Lung (tissue), 12 donors: ENCODE measurements around the gene FLVCR1. TPM values are rescaled to one million over a fixed set of nuclear protein-coding genes. Genes with fewer than 3 reads are reported as not detected.

Experiments used
- ATAC-seq: fragments of 200-7000 bp; cut with Tn5 transposase; one replicate; pipeline ENCODE4 v1.9.1; 2020; ENCODE audit warnings: moderate number of reproducible peaks; ENCODE audit not compliant: insufficient read depth, low FRiP score
- DNase-seq, 3 donors: peaks; one replicate each; pipeline ENCODE4 v3.0.0-alpha.2; 2013 to 2017
- H3K27ac ChIP-seq, 2 donors: one replicate each; pipeline ENCODE4 v1.5.1; 2013; ENCODE audit warnings: mild to moderate bottlenecking in 2 of 2, moderate library complexity in 2 of 2, control low read depth in 1 of 2, inconsistent platforms in 1 of 2, low read depth in 1 of 2, low read length in 1 of 2
- H3K27me3 ChIP-seq, 3 donors: one replicate each; pipeline ENCODE4 v1.5.1; 2013; ENCODE audit warnings: low read length in 2 of 3; ENCODE audit not compliant: control insufficient read depth in 3 of 3, insufficient read depth in 3 of 3
- H3K36me3 ChIP-seq, 4 donors: one replicate each; pipeline ENCODE4 v1.5.1; 2013; ENCODE audit warnings: low read length in 4 of 4, mild to moderate bottlenecking in 1 of 4, moderate library complexity in 1 of 4; ENCODE audit not compliant: control insufficient read depth in 4 of 4, insufficient read depth in 4 of 4
- H3K4me1 ChIP-seq, 5 donors: one replicate each; pipeline ENCODE4 v1.5.1; 2013; ENCODE audit warnings: low read length in 5 of 5, mild to moderate bottlenecking in 2 of 5, moderate library complexity in 1 of 5; ENCODE audit not compliant: control insufficient read depth in 5 of 5, insufficient read depth in 5 of 5
- H3K4me3 ChIP-seq: one replicate; pipeline ENCODE4 v1.5.1; 2013; ENCODE audit warnings: mild to moderate bottlenecking, control low read depth, moderate library complexity
- H3K9ac ChIP-seq, 2 donors: one replicate each; pipeline ENCODE4 v1.5.1; 2013; ENCODE audit warnings: low read length in 2 of 2, control low read depth in 1 of 2; ENCODE audit not compliant: insufficient read depth in 1 of 2
- H3K9me3 ChIP-seq, 4 donors: one replicate each; pipeline ENCODE4 v1.5.1; 2013; ENCODE audit warnings: low read length in 3 of 4, mild to moderate bottlenecking in 1 of 4, moderate library complexity in 1 of 4; ENCODE audit not compliant: control insufficient read depth in 4 of 4, insufficient read depth in 3 of 4
- CTCF ChIP-seq: IDR thresholded peaks from 2 replicates; pipeline ENCODE4 v1.5.1; 2012; ENCODE audit warnings: mild to moderate bottlenecking; ENCODE audit errors: control extremely low read depth, extremely low read depth
- WGBS, 2 donors: extraction: QIAGEN DNeasy Blood & Tissue Kit; methylation state at CpG; one replicate each; pipeline ENCODE4 v1.1.7; 2013; 5-methylcytosine and 5-hydroxymethylcytosine counted together
- polyA plus RNA-seq, 2 donors: library from polyadenylated mRNA; stranded (reverse); fragments of 200-250 nt; gene quantifications; one replicate each; pipeline ENCODE4 v1.2.1, GENCODE V29; 2013
- total RNA-seq, 2 donors: library from RNA; depleted of rRNA in 1 of 2; stranded (reverse); fragments of >200 nt in 1 of 2; gene quantifications; one replicate each; pipeline ENCODE4 v1.2.1, GENCODE V29; 2014 to 2021
- donor health status: control.
- donor health status: control.
- donor health status: Bipolar disorder and iron deficiency.
- donor health status: healthy.
- donor health status: DM: yes; HTN: yes; CAD: no.

FLVCR1 gene
- total and polyA plus RNA-seq, 4 donors = 4.5 to 17.4 (median 6.6) TPM

- ATAC-seq (no peak), DNase-seq (no peak)
- Histone ChIP-seq H3K27ac (no peak overlapping the region), H3K9ac (no peak overlapping the region), H3K9me3 (peaks cover 0 to 1% (median 0%) of the 10 kb centered on the region in 4 donors), H3K4me3 (no peak overlapping the region), H3K36me3 (no peaks in the 10 kb centered on the region), H3K4me1 (peaks cover 0 to 31% (median 8%) of the 10 kb centered on the region in 5 donors), H3K27me3 (no peaks in the 10 kb centered on the region)
- 70 to 75% methylated on average over 6 of the region's 6 CpGs for WGBS, 2 donors
- no peak for TF ChIP-seq CTCF
These were observed 62.8 kb downstream of the FLVCR1 start for GRCh38 chr1:212920896-212921295.

GRCh38 chr1:212922016-212922415 lies 63.9 kb downstream of the FLVCR1 start:
- 71 to 79% methylated on average over 5 of the region's 5 CpGs for WGBS, 2 donors
- no peaks in the 10 kb centered on the region for H3K27me3 ChIP-seq
- ATAC-seq = no peak

GRCh38 chr1:212926372-212926771 lies 68.3 kb downstream of the FLVCR1 start:
- H3K27ac ChIP-seq = no peak overlapping the region
- WGBS, 2 donors = 78 to 87% methylated on average over 6 of the region's 6 CpGs
- peaks cover 0 to 5% (median 0%) of the 10 kb centered on the region in 4 donors for H3K9me3 ChIP-seq
- H3K9ac ChIP-seq = no peak overlapping the region
- H3K4me3 ChIP-seq = no peak overlapping the region
- no peaks in the 10 kb centered on the region for H3K36me3 ChIP-seq
- no peaks in the 10 kb centered on the region for H3K27me3 ChIP-seq
- TF ChIP-seq CTCF = no peak
- DNase-seq = no peak
- no peak for ATAC-seq
- peaks cover 0 to 37% (median 7%) of the 10 kb centered on the region in 5 donors for H3K4me1 ChIP-seq

More at GRCh38 chr1:212922016-212922415, 63.9 kb downstream of the FLVCR1 start:
- H3K27ac ChIP-seq = no peak overlapping the region
- DNase-seq = no peak
- no peak overlapping the region for H3K9ac ChIP-seq
- TF ChIP-seq CTCF = no peak
- H3K4me1 ChIP-seq = peaks cover 0 to 22% (median 7%) of the 10 kb centered on the region in 5 donors
- no peak overlapping the region for H3K4me3 ChIP-seq
- no peaks in the 10 kb centered on the region for H3K36me3 ChIP-seq
- H3K9me3 ChIP-seq = peaks cover 0 to under 1% (median 0%) of the 10 kb centered on the region in 4 donors
